ENCODE data around the gene FGF14. TPM values are rescaled to one million over a fixed set of nuclear protein-coding genes. Genes with fewer than 3 reads are reported as not detected.

Gene FGF14
- total and polyA plus RNA-seq, 2 of the 4 experiments (the other 2 are of a cell fraction): under 0.01 TPM; not detected in 1

DNA sequence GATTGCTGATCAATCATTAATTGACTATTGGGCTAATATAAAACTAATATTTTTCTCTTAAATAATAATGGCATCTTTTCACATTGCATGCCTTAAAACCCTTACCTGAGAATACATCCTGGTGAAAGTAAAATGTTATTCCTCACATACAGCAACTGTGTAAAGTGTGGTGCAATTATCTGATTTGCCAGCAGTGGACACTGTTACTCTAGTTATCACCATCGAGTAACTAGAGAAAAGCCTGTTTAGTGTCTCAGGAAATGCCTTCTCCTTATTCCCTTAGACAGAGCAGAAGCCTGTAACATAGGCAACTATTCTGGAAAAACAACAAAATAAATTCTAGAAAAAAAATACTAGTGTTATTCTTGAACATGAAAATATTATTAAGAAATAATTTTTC, 459.8 kb downstream of the FGF14 start:
- Histone ChIP-seq H3K9me1 (ENCODE audit: insufficient read depth, low read length) (no peaks in the 10 kb centered on the region), H4K91ac (ENCODE audit: insufficient read depth, low read depth, low read length) (no peak overlapping the region), H2BK120ac (ENCODE audit: low read depth, low read length) (no peak overlapping the region), H2BK20ac (ENCODE audit: low read depth, low read length) (no peak overlapping the region), H2BK5ac (ENCODE audit: low read depth, low read length, poor library complexity, severe bottlenecking) (no peak overlapping the region), H4K20me1 (ENCODE audit: insufficient read depth, low read length) (no peaks in the 10 kb centered on the region), H4K5ac (ENCODE audit: low read depth, low read length) (no peak overlapping the region), H3K56ac (ENCODE audit: extremely low read depth, insufficient read depth, low read length) (no peak overlapping the region), H3K9me3 (ENCODE audit: control insufficient read depth, insufficient read depth, low read length) (no peaks in the 10 kb centered on the region), H3K79me1 (ENCODE audit: low read depth in 1 of 2, low read length in 2 of 2) (no peaks in the 10 kb centered on the region), H3K9ac (ENCODE audit: low read depth, low read length) (no peak overlapping the region), H2AK5ac (ENCODE audit: low read depth, low read length) (no peak overlapping the region), H3K4me3 (ENCODE audit: insufficient read depth, low read depth, low read length) (no peak overlapping the region), H3K4me2 (ENCODE audit: low read depth, low read length) (no peak overlapping the region), H2AFZ (replicated peaks; ENCODE audit: low read length, poor library complexity) (no peak overlapping the region), H4K8ac (ENCODE audit: low read depth in 2 of 2, low read length in 2 of 2) (no peak overlapping the region), H3K4me1 (ENCODE audit: control insufficient read depth, insufficient read depth, low read length) (no peaks in the 10 kb centered on the region), H3K36me3 (ENCODE audit: control insufficient read depth, insufficient read depth, low read length) (no peaks in the 10 kb centered on the region), H2AK9ac (replicated peaks; ENCODE audit: low read depth, low read length, poor library complexity) (no peak overlapping the region), H3K14ac (replicated peaks; ENCODE audit: low read depth, low read length) (no peak overlapping the region), H3K23ac (ENCODE audit: low read depth, low read length) (no peak overlapping the region), H2BK15ac (ENCODE audit: low read depth, low read length) (no peak overlapping the region), H3K4ac (ENCODE audit: low read depth, low read length) (no peak overlapping the region), H3K18ac (ENCODE audit: low read depth, low read length) (no peak overlapping the region), H3K27ac (ENCODE audit: insufficient read depth, low read length) (no peak overlapping the region), H3K27me3 (ENCODE audit: control insufficient read depth, insufficient read depth, low read length) (no peaks in the 10 kb centered on the region)
- dilution Hi-C loops (cut with HindIII; ENCODE audit: low sequenced_read_pairs, unreplicated experiment) (no loop called here), intact Hi-C loops (cut with micrococcal nuclease) (loop anchor here (1.0 to 2.0 kb wide), 3 partner anchors 255 to 615 kb away; no protein-coding TSS in a partner anchor), in situ Hi-C loops (cut with MboI; ENCODE audit: low sequenced_read_pairs) (loop anchor here (25.0 kb wide), 1 partner anchor 805 kb away; no protein-coding TSS in a partner anchor)
- TF ChIP-seq, protein P1, sequence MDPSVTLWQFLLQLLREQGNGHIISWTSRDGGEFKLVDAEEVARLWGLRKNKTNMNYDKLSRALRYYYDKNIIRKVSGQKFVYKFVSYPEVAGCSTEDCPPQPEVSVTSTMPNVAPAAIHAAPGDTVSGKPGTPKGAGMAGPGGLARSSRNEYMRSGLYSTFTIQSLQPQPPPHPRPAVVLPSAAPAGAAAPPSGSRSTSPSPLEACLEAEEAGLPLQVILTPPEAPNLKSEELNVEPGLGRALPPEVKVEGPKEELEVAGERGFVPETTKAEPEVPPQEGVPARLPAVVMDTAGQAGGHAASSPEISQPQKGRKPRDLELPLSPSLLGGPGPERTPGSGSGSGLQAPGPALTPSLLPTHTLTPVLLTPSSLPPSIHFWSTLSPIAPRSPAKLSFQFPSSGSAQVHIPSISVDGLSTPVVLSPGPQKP (IDR thresholded peaks at IDR 0.05; ENCODE audit: borderline replicate concordance, low read depth, low read length): no peak
- peak; percentile 56 for TF ChIP-seq CTCF (conservative IDR thresholded peaks at IDR 0.05; ENCODE audit: low read depth, low read length)
- peak; percentile 21; the same call in 1 of the 2 replicates for TF ChIP-seq SMC3 (IDR thresholded peaks at IDR 0.05; ENCODE audit: low read depth, low read length)
- TF ChIP-seq RAD21 (IDR thresholded peaks at IDR 0.05; ENCODE audit: low read length): peak; percentile 55
- no CpG with 5 or more reads among the region's 1 CpG for WGBS, 2 experiments (ENCODE audit: extremely low coverage in 2 of 2, insufficient read length in 1 of 2)
- ATAC-seq (ENCODE audit: low read depth): peak; percentile 77; the same call in 1 of the 2 replicates
- peak; percentile 16 for DNase-seq
- BruUV-seq (replicated peaks): no TSS peak
- CTCF ChIA-PET: no interaction called here
- POLR2A ChIA-PET (ENCODE audit: unreplicated experiment): no interaction called here

All from IMR-90 (cell line).